ENCODE data around the gene ATP8A2. TPM values are rescaled to one million over a fixed set of nuclear protein-coding genes. Genes with fewer than 3 reads are reported as not detected.
A peak's percentile ranks its signal among the peaks of the same experiment; 100 is the strongest.
"Not testable (repeated sequence)": the region's sequence is repeated elsewhere in the genome, so short reads cannot be mapped to it uniquely, and the experiment has no call there.

ATP8A2 gene
- total RNA-seq, 4 donors from 2014 or later, result 0.13 to 0.29 (median 0.24) TPM

GRCh38 chr13:25571237-25571636, 199.5 kb downstream of the ATP8A2 start:
- Histone ChIP-seq H3K9me3 (no peaks in the 10 kb centered on the region), H3K4me3 (replicated peaks in 1 of 3) (no peak overlapping the region), H3K27me3 (no peaks in the 10 kb centered on the region), H3K36me3 (no peaks in the 10 kb centered on the region), H3K4me1 (peaks cover 0 to 3% of the 10 kb centered on the region in 2 donors), H3K27ac (no peak overlapping the region)
- 89 to 91% methylated on average over 2 of the region's 2 CpGs for WGBS, 2 donors
- no peak for DNase-seq
- intact Hi-C loops (cut with DNase I), result no loop called here
- TF ChIP-seq CTCF (IDR thresholded peaks at IDR 0.05), result no peak
- no peak for TF ChIP-seq POLR2A (IDR thresholded peaks at IDR 0.05)

GRCh38 chr13:25572171-25572570, 200.4 kb downstream of the ATP8A2 start:
- 26 to 33% methylated on average over 8 of the region's 8 CpGs for WGBS, 2 donors
- intact Hi-C loops (cut with DNase I); H3K4me1 ChIP-seq: not testable (repeated sequence)

GRCh38 chr13:25574437-25575411, 202.9 kb downstream of the ATP8A2 start:
- no peaks in the 10 kb centered on the region for H3K27me3 ChIP-seq
- DNase-seq, result peak; percentile 81 to 87
- WGBS, 2 donors, result 26 to 30% methylated on average over 8 of the region's 8 CpGs
- intact Hi-C loops (cut with DNase I), result loop anchor here (5.0 kb wide), 1 partner anchor 493 kb away; no protein-coding TSS in a partner anchor
- H3K4me3 ChIP-seq (replicated peaks in 1 of 3), result no peak overlapping the region
- no peak overlapping the region for H3K27ac ChIP-seq
- peaks cover 0 to 3% of the 10 kb centered on the region in 2 donors for H3K4me1 ChIP-seq
- TF ChIP-seq POLR2A (IDR thresholded peaks at IDR 0.05) (no peak), CTCF (IDR thresholded peaks at IDR 0.05) (peak; percentile 68 to 91 (median 84))
- H3K36me3 ChIP-seq, result no peaks in the 10 kb centered on the region
- H3K9me3 ChIP-seq, result no peaks in the 10 kb centered on the region

More at GRCh38 chr13:25572171-25572570, 200.4 kb downstream of the ATP8A2 start:
- not testable (repeated sequence) for H3K27me3 ChIP-seq; H3K9me3 ChIP-seq; H3K27ac ChIP-seq; H3K36me3 ChIP-seq; H3K4me3 ChIP-seq (replicated peaks in 1 of 3)
- DNase-seq, result peak; percentile 63 to 71

GRCh38 chr13:25575562-25575961, 203.8 kb downstream of the ATP8A2 start:
- intact Hi-C loops (cut with DNase I), result loop anchor here (5.0 kb wide), 1 partner anchor 492 kb away; no protein-coding TSS in a partner anchor
- TF ChIP-seq CTCF (IDR thresholded peaks at IDR 0.05) (no peak), POLR2A (IDR thresholded peaks at IDR 0.05) (no peak)
- DNase-seq, result no peak
- 65 to 66% methylated on average over 5 of the region's 5 CpGs for WGBS, 2 donors
- no peaks in the 10 kb centered on the region for H3K36me3 ChIP-seq
- H3K4me3 ChIP-seq (replicated peaks in 1 of 3), result no peak overlapping the region
- H3K9me3 ChIP-seq, result no peaks in the 10 kb centered on the region
- H3K27me3 ChIP-seq, result no peaks in the 10 kb centered on the region
- peaks cover 0 to 3% of the 10 kb centered on the region in 2 donors for H3K4me1 ChIP-seq
- no peak overlapping the region for H3K27ac ChIP-seq

GRCh38 chr13:25578526-25578925, 206.8 kb downstream of the ATP8A2 start:
- Histone ChIP-seq H3K4me3 (replicated peaks in 1 of 3) (no peak overlapping the region), H3K9me3 (no peaks in the 10 kb centered on the region), H3K4me1 (no peaks in the 10 kb centered on the region), H3K36me3 (no peaks in the 10 kb centered on the region), H3K27me3 (no peaks in the 10 kb centered on the region), H3K27ac (no peak overlapping the region)
- WGBS, 2 donors, result 46 to 51% methylated on average over 2 of the region's 2 CpGs
- DNase-seq, result no peak
- TF ChIP-seq CTCF (IDR thresholded peaks at IDR 0.05), result no peak
- TF ChIP-seq POLR2A (IDR thresholded peaks at IDR 0.05), result no peak
- intact Hi-C loops (cut with DNase I), result loop anchor here (5.0 kb wide), 1 partner anchor 489 kb away; no protein-coding TSS in a partner anchor
